Endothelial cell of umbilical vein (primary cell): ENCODE data around the gene SLC25A33. TPM values are rescaled to one million over a fixed set of nuclear protein-coding genes. Genes with fewer than 3 reads are reported as not detected.

Experiments
- BruUV-seq: library from RNA; stranded (reverse); fragments of 400-500 nt; replicated peaks from 2 replicates; lab custom pipeline; 2021; lab: Mats Ljungman, UMichigan
- CTCF ChIA-PET: fragments of 300-600, 350-600 bp; sonication (Branson Sonifier 250); formaldehyde crosslinking; loops from one replicate; lab custom pipeline; 2021; ENCODE audit warnings: antibody characterized with exemption, inconsistent platforms; lab: Charles Lee
- POLR2A ChIA-PET: fragments of 300-600, 350-600 bp; sonication (Branson Sonifier 250); formaldehyde crosslinking; loops from one replicate; lab custom pipeline; 2021; ENCODE audit warnings: antibody characterized with exemption, inconsistent platforms; lab: Charles Lee
- DNase-seq: peaks from one replicate; pipeline ENCODE4 v3.0.0-alpha.2; 2011; ENCODE audit warnings: low read depth, low spot score
- FAIRE-seq: peaks from 2 replicates; lab custom pipeline; 2011; peaks lifted over from hg19 to GRCh38; lab: Jason Lieb, UNC
- H2AFZ ChIP-seq: 2 replicates; pipeline ENCODE4 v1.6.0; 2012; ENCODE audit warnings: low read depth, low read length, control low read depth, inconsistent platforms
- H3K27ac ChIP-seq: 2 replicates; pipeline ENCODE4 v1.5.1; 2011; ENCODE audit warnings: low read depth, mild to moderate bottlenecking, control low read depth, low read length, moderate library complexity; ENCODE audit not compliant: insufficient read depth
- H3K27me3 ChIP-seq, 2 experiments: 2 replicates each; pipeline versions ENCODE4 v1.6.0 to v1.6.1; 2011; ENCODE audit warnings: low read length in 2 of 2, mixed read lengths in 1 of 2; ENCODE audit not compliant: control insufficient read depth in 2 of 2, insufficient read depth in 2 of 2
- H3K36me3 ChIP-seq, 2 experiments: 2 replicates in 1 of 2; 3 replicates in 1 of 2; pipeline ENCODE4 v1.5.1; 2011; ENCODE audit warnings: low read length in 2 of 2, mild to moderate bottlenecking in 1 of 2, moderate library complexity in 1 of 2; ENCODE audit not compliant: control insufficient read depth in 2 of 2, insufficient read depth in 2 of 2; ENCODE audit errors: extremely low read depth in 1 of 2
- H3K4me1 ChIP-seq: 3 replicates; pipeline ENCODE4 v1.5.1; 2011; ENCODE audit warnings: mild to moderate bottlenecking, low read length; ENCODE audit not compliant: control insufficient read depth, insufficient read depth; ENCODE audit errors: extremely low read depth
- H3K4me2 ChIP-seq: 2 replicates; pipeline ENCODE4 v1.6.1; 2011; ENCODE audit warnings: low read length, control low read depth, mixed read lengths; ENCODE audit not compliant: insufficient read depth
- H3K4me3 ChIP-seq, 3 experiments: fragments of 200-600 bp in 1 of 3; sonication (generic), shearing (Covaris generic) in 1 of 3; replicated peaks in 1 of 3; 2 replicates each; pipeline ENCODE4 v1.5.1; 2011 to 2016; ENCODE audit warnings: control low read depth in 3 of 3, low read length in 3 of 3, mild to moderate bottlenecking in 2 of 3, inconsistent platforms in 1 of 3, low read depth in 1 of 3, moderate library complexity in 1 of 3; ENCODE audit not compliant: insufficient read depth in 1 of 3
- H3K79me2 ChIP-seq: 2 replicates; pipeline ENCODE4 v1.6.0; 2012; ENCODE audit warnings: low read length, inconsistent platforms; ENCODE audit not compliant: control insufficient read depth, insufficient read depth
- H3K9ac ChIP-seq: replicated peaks from 2 replicates; pipeline ENCODE3; 2011; ENCODE audit warnings: low read length, control low read depth; ENCODE audit not compliant: insufficient read depth; ENCODE audit errors: extremely low read depth
- H3K9me1 ChIP-seq: replicated peaks from 3 replicates; pipeline ENCODE4 v1.6.0; 2011; ENCODE audit warnings: mild to moderate bottlenecking, low read length; ENCODE audit not compliant: control insufficient read depth, insufficient read depth; ENCODE audit errors: extremely low read depth
- H3K9me3 ChIP-seq: replicated peaks from 2 replicates; pipeline ENCODE4 v1.5.1; 2012; ENCODE audit warnings: low read length, inconsistent platforms; ENCODE audit not compliant: control insufficient read depth, insufficient read depth
- H4K20me1 ChIP-seq: replicated peaks from 2 replicates; pipeline ENCODE3; 2011; ENCODE audit warnings: mild to moderate bottlenecking, low read length; ENCODE audit not compliant: control insufficient read depth, insufficient read depth; ENCODE audit errors: extremely low read depth
- FOS ChIP-seq: IDR thresholded peaks from 2 replicates; pipeline ENCODE4 v1.6.1; 2011; ENCODE audit warnings: mild to moderate bottlenecking, low read length, moderate library complexity, borderline replicate concordance; ENCODE audit not compliant: insufficient read depth
- GATA2 ChIP-seq: IDR thresholded peaks from 2 replicates; pipeline ENCODE4 v1.7.0; 2011; ENCODE audit warnings: low read depth, mild to moderate bottlenecking, moderate library complexity, mixed read lengths, low read length; ENCODE audit not compliant: insufficient read length, insufficient read depth
- JUN ChIP-seq: IDR thresholded peaks from 2 replicates; pipeline ENCODE4 v1.6.1; 2011; ENCODE audit warnings: borderline replicate concordance, low read depth; ENCODE audit not compliant: insufficient read length, insufficient read depth
- MAX ChIP-seq: IDR thresholded peaks from 2 replicates; pipeline ENCODE4 v1.6.1; 2011; ENCODE audit not compliant: insufficient read depth, insufficient read length
- MYC ChIP-seq: IDR thresholded peaks from one replicate; pipeline ENCODE4 v1.6.1; 2011; ENCODE audit warnings: mild to moderate bottlenecking, low read depth, low read length
- POLR2A ChIP-seq: IDR thresholded peaks from 2 replicates; pipeline ENCODE4 v1.6.1; 2012; ENCODE audit warnings: low read depth, mild to moderate bottlenecking, control low read depth, low read length
- POLR2AphosphoS5 ChIP-seq: IDR thresholded peaks from 2 replicates; pipeline ENCODE4 v1.6.1; 2012; ENCODE audit warnings: low read depth, mild to moderate bottlenecking, control low read depth, low read length, moderate library complexity; ENCODE audit not compliant: insufficient read depth
- dilution Hi-C: fragments of 300-500 bp; cut with MboI; formaldehyde crosslinking; loops from one replicate; pipeline ENCODE4 v1.15.0; 2019; ENCODE audit warnings: low sequenced_read_pairs; ENCODE audit not compliant: extremely low pct_ligation_motif_present
- intact Hi-C: fragments of 100-400 bp; cut with micrococcal nuclease; formaldehyde crosslinking; loops from one replicate; pipeline ENCODE4 v1.10.0; 2022
- polyA plus RNA-seq, 4 experiments: library from polyadenylated mRNA; depleted of rRNA in 3 of 4; stranded (reverse) in 3 of 4; unstranded in 1 of 4; fragments of >200 nt; gene quantifications; 2 replicates each; pipeline versions ENCODE4 v1.2.1 to v1.2.3, GENCODE V29; 2011 to 2012; ENCODE audit warnings: missing spikeins in 1 of 4
- total RNA-seq: library from RNA; stranded (reverse); gene quantifications from 2 replicates; pipeline ENCODE4 v1.2.3, GENCODE V29; 2021

SLC25A33 gene
- total and polyA plus RNA-seq, 2 donors (not counting 3 experiments of a cell fraction or from before 2014, with no cell fraction given) = 3.8 to 6.6 TPM

- ChIA-PET POLR2A (no interaction called here), CTCF (no interaction called here)
- FAIRE-seq = no peak
- Histone ChIP-seq H2AFZ (no peak overlapping the region), H3K9me3 (no peaks in the 10 kb centered on the region), H3K79me2 (peaks cover 63% of the 10 kb centered on the region), H3K27me3 (no peaks in the 10 kb centered on the region), H3K4me2 (no peak overlapping the region), H3K27ac (no peak overlapping the region), H3K36me3 (peaks cover 0 to 9% of the 10 kb centered on the region in 2 experiments), H4K20me1 (no peaks in the 10 kb centered on the region), H3K9ac (no peak overlapping the region), H3K4me1 (peaks cover 18% of the 10 kb centered on the region), H3K4me3 (no peak overlapping the region), H3K9me1 (no peaks in the 10 kb centered on the region)
- TF ChIP-seq POLR2AphosphoS5 (no peak), MAX (no peak), POLR2A (no peak), MYC (no peak), FOS (no peak)
- no TSS peak for BruUV-seq
- intact Hi-C loops (no loop called here), dilution Hi-C loops (no loop called here)
- DNase-seq = no peak
These were observed 55.3 kb downstream of the SLC25A33 start for GRCh38 chr1:9594471-9595155.

DNA sequence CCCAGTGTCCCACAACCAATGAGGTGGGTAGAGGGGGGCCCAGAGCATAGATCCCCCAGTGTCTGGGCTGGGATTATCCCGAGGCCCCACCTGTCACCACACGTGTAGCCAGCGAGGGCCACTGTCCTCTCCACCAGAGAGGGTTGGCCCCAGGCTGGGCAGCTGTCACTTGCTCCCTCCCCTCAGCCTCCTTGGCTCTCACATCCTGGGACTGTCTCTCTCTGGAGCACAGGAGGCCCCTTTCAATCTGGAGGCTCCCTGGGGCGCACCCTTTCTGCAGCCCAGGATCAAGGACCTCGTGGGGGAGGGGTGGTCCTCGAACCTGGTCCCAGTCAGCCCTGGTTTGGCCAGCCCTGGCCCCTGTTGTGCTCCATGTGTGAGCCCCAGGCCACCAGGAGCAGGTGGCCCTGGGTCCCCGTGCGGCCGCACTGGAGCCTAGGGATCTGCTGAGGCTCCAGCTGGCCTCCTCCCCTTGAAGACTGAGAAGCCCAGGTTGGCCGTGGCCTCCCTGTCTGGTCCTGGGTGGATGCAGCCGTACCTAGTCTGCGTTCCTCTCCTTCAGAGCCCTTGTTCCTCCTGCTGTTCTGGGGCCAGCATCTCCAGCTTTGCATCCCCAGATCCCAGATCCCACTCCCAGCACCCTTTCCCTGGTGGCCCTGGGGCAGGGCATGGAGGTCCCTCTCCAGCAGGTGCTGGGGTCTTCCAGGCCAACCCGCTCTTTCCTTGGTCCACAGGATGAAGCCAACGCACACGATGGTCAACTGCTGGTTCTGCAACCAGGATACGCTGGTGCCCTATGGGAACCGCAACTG, 56.1 kb downstream of the SLC25A33 start:
- Histone ChIP-seq H3K4me1 (peaks cover 12% of the 10 kb centered on the region), H3K27ac (no peak overlapping the region), H3K36me3 (peaks cover 0 to 11% of the 10 kb centered on the region in 2 experiments), H3K4me3 (no peak overlapping the region), H3K9me1 (no peaks in the 10 kb centered on the region), H3K79me2 (peaks cover 55% of the 10 kb centered on the region), H3K27me3 (no peaks in the 10 kb centered on the region), H3K9me3 (no peaks in the 10 kb centered on the region), H3K9ac (no peak overlapping the region), H2AFZ (no peak overlapping the region), H3K4me2 (no peak overlapping the region), H4K20me1 (no peaks in the 10 kb centered on the region)
- FAIRE-seq (no peak), DNase-seq (no peak)
- no TSS peak for BruUV-seq
- CTCF ChIA-PET = no interaction called here
- no peak for TF ChIP-seq FOS
- no peak for TF ChIP-seq GATA2
- no peak for TF ChIP-seq JUN
- no peak for TF ChIP-seq POLR2A
- intact Hi-C loops = no loop called here
- POLR2A ChIA-PET = no interaction called here
- dilution Hi-C loops = no loop called here
